Lower lobe of right lung (tissue), 2 donors: ENCODE measurements around the gene NUMA1. TPM values are rescaled to one million over a fixed set of nuclear protein-coding genes. Genes with fewer than 3 reads are reported as not detected.

Source experiments
- ATAC-seq, 2 donors: fragments of 200-7000 bp; cut with Tn5 transposase; one replicate each; pipeline ENCODE4 v1.9.1; 2020 to 2022; ENCODE audit warnings: mild to moderate bottlenecking in 2 of 2, moderate library complexity in 2 of 2
- DNase-seq: peaks from one replicate; pipeline ENCODE4 v3.0.0-alpha.2; 2020
- H3K27ac ChIP-seq: fragments of 200-600 bp; one replicate; pipeline ENCODE4 v1.8.0; 2022
- H3K27me3 ChIP-seq: fragments of 200-600 bp; one replicate; pipeline ENCODE4 v1.8.0; 2022; ENCODE audit warnings: low read depth
- H3K36me3 ChIP-seq: fragments of 200-600 bp; one replicate; pipeline ENCODE4 v1.8.0; 2022; ENCODE audit warnings: mild to moderate bottlenecking
- H3K4me1 ChIP-seq: fragments of 200-600 bp; one replicate; pipeline ENCODE4 v1.8.0; 2022
- H3K4me3 ChIP-seq: fragments of 200-600 bp; one replicate; pipeline ENCODE4 v1.8.0; 2022; ENCODE audit warnings: mild to moderate bottlenecking
- H3K9me3 ChIP-seq: fragments of 200-600 bp; one replicate; pipeline ENCODE4 v1.8.0; 2022
- intact Hi-C: fragments of 100-400 bp; cut with DNase I; formaldehyde crosslinking; loops from one replicate; pipeline ENCODE4 v1.11.0; 2022
- total RNA-seq: library from RNA; stranded (reverse); fragmentation: NEBNext Ultra II Directional; extraction: Animal tissue kit (Norgen Biotek cat#: 25700); gene quantifications from one replicate; pipeline ENCODE4 v1.2.1, GENCODE V29; 2021
- TF ChIP-seq, protein P1 (sequence below): fragments of 200-600 bp; IDR thresholded peaks from one replicate; pipeline ENCODE4 v1.8.0; 2022; ENCODE audit warnings: antibody characterized with exemption, mild to moderate bottlenecking
- donor health status: DM: no; HTN: yes; CAD: no; lungs with severe emphysema.

NUMA1 gene
- total RNA-seq, 1 donor from 2014 or later = 200 TPM

DNA sequence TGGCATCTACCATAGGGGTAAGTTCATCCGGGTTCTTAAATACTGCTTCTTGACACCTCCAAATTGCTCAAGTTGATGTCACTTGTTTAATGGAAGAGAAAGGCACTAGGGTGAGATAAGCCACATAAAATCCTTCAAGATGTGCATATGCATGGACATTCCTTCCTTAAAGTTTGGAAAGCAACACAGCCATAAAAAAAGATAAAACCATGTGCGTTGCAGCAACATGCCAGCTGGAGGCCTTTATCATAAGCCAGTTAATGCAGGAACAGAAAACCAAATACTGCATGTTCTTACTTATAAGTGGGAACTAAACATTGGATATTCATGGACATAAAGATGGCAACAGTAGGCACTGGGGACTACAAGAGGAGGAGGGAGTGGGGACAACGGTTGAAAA, 89.6 kb downstream of the NUMA1 start:
- Histone ChIP-seq H3K4me1 (peaks cover 7% of the 10 kb centered on the region), H3K36me3 (peaks cover 26% of the 10 kb centered on the region), H3K9me3 (no peaks in the 10 kb centered on the region), H3K27ac (no peak overlapping the region), H3K27me3 (no peaks in the 10 kb centered on the region), H3K4me3 (no peak overlapping the region)
- TF ChIP-seq, protein P1, sequence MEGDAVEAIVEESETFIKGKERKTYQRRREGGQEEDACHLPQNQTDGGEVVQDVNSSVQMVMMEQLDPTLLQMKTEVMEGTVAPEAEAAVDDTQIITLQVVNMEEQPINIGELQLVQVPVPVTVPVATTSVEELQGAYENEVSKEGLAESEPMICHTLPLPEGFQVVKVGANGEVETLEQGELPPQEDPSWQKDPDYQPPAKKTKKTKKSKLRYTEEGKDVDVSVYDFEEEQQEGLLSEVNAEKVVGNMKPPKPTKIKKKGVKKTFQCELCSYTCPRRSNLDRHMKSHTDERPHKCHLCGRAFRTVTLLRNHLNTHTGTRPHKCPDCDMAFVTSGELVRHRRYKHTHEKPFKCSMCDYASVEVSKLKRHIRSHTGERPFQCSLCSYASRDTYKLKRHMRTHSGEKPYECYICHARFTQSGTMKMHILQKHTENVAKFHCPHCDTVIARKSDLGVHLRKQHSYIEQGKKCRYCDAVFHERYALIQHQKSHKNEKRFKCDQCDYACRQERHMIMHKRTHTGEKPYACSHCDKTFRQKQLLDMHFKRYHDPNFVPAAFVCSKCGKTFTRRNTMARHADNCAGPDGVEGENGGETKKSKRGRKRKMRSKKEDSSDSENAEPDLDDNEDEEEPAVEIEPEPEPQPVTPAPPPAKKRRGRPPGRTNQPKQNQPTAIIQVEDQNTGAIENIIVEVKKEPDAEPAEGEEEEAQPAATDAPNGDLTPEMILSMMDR = no peak
- DNase-seq = no peak
- no peak for ATAC-seq
- intact Hi-C loops = no loop called here

DNA sequence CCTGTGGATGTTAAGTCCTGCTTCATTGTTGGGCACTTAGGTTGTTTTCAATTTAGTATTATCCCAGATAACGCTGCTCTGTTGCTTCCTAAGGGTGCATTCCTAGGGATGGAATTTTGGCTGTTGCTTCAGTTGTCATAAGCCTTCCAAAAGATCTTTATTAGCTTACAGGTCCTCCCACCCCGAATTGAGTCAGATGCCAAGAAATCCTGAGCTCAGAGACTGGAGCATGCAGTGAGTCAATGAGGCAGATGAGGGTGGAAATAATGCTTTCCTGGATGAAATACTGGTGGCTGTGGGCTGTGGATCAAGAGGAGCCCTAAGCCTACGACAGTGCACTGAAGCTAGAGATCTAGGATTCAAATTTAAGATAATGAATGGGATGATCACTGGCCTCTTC, 92.3 kb downstream of the NUMA1 start:
- TF ChIP-seq, protein P1 = no peak
- H3K27me3 ChIP-seq = no peaks in the 10 kb centered on the region
- H3K9me3 ChIP-seq = no peaks in the 10 kb centered on the region
- DNase-seq = no peak
- intact Hi-C loops = no loop called here
- H3K36me3 ChIP-seq = peaks cover 37% of the 10 kb centered on the region
- no peak overlapping the region for H3K27ac ChIP-seq
- H3K4me3 ChIP-seq = no peak overlapping the region
- peaks cover 7% of the 10 kb centered on the region for H3K4me1 ChIP-seq
- peak in 1 of 2 donors; percentile 24 for ATAC-seq

DNA sequence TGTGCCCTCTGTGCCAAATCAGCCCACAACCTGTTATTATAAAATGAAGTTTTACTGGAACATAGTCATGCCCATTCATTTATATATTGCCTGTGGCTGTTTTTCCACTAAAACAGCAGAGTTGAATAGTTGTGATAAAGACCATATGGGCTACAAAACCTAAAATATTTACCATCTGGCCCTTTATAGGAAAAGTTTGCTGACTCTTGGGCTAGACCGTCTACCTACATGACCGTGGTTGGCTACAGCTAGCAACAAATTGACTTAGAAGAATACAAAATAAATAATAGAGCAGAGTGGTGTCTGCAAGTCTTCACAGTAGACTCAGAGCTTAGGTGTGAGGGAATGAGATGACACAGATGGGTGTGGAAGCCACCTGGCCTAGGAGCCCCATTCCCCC, 92.8 kb downstream of the NUMA1 start:
- Histone ChIP-seq H3K36me3 (peaks cover 42% of the 10 kb centered on the region), H3K9me3 (no peaks in the 10 kb centered on the region), H3K27ac (no peak overlapping the region), H3K4me3 (no peak overlapping the region), H3K4me1 (peaks cover 7% of the 10 kb centered on the region), H3K27me3 (no peaks in the 10 kb centered on the region)
- ATAC-seq = no peak
- TF ChIP-seq, protein P1 = no peak
- intact Hi-C loops = no loop called here
- DNase-seq = no peak

DNA sequence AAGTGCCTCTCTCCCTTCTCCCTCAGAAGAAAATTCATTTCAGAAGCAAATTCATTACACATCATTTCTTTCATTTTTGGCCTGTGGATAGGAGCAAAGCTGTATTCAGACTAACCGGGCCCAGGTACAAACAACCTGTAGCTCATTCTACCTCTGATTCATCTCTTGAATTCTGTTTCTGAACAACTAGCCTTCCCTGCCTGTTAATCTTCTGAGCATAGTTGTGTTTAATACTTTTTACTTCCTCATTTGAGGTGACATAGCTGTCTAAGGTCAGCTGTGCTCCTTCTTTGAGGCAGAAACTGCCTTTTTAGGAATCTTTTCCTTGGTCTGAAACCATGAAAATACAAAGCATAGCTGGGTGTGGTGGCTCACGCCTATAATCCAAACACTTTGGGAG, 94.2 kb downstream of the NUMA1 start:
- Histone ChIP-seq H3K4me1 (no peaks in the 10 kb centered on the region), H3K4me3 (no peak overlapping the region), H3K9me3 (no peaks in the 10 kb centered on the region), H3K27me3 (no peaks in the 10 kb centered on the region), H3K36me3 (peaks cover 33% of the 10 kb centered on the region), H3K27ac (no peak overlapping the region)
- intact Hi-C loops = no loop called here
- DNase-seq (no peak), ATAC-seq (no peak)
- TF ChIP-seq, protein P1 = no peak

DNA sequence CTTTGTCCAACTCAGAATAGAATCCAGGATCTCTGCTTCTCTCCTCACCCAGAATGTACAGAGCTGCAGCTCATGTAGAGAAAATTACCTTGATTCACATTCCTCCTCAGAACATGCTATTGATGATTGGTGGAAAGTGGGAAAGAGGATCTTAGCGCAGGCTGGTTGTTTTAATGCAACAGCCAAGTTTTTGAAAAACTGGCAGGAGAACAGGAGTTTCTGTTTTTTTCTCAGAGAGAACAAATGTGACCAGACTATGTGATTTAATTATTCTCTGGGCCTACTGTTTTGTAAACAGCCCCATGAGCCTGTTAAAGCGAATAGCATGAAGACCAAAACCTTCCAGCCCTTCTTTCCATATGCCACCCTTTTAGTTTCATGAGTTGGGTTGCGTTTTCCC, 100.7 kb downstream of the NUMA1 start:
- Histone ChIP-seq H3K36me3 (peaks cover 35% of the 10 kb centered on the region), H3K9me3 (no peaks in the 10 kb centered on the region), H3K27me3 (no peaks in the 10 kb centered on the region), H3K27ac (no peak overlapping the region), H3K4me1 (no peaks in the 10 kb centered on the region), H3K4me3 (no peak overlapping the region)
- TF ChIP-seq, protein P1 = no peak
- no peak for DNase-seq
- ATAC-seq = no peak
- intact Hi-C loops = no loop called here

DNA sequence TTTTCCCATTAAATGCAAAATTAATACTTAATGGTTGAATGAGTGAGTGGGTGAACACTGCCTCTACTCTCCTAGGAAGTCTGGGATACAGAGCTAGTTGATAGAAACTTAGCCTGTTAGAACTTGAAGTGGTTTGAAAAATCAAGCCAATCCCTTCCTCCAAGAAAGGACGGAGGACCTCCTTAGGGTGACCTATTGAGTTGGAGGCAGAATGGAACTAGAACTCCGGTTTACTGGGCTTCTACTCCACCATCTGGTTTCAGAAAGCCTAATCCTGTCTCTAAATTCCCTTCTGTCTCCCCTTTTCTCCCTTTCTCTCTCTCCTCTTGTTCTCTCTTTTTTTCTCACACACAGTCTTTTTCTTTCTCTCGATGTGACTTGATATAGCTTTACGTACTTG, 101.2 kb downstream of the NUMA1 start:
- Histone ChIP-seq H3K4me3 (no peak overlapping the region), H3K27ac (no peak overlapping the region), H3K27me3 (no peaks in the 10 kb centered on the region), H3K36me3 (peaks cover 35% of the 10 kb centered on the region), H3K9me3 (no peaks in the 10 kb centered on the region), H3K4me1 (no peaks in the 10 kb centered on the region)
- DNase-seq (no peak), ATAC-seq (no peak)
- intact Hi-C loops = no loop called here
- TF ChIP-seq, protein P1 = no peak
